ENCODE results near the gene RNF186.

DNA sequence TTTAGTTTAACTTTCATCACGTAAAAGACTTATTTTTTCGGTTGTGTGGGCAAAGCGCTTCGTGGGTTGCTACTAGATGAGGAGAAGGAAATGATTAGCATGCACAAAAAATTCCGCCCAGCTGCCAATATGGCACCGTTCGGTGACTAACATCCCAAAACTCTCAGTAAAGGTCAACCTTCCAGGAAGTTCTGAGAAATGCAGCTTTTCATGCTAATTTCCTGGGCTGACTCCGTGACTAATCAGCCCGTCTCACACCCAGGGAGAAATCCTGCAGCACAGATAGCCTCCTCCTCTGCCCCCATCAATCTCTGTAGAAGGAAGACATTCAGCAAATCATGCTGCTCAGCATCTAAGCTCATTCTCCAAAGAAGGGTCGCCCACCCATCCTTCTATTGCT lies 49.5 kb downstream of the RNF186 start:
- TF ChIP-seq, protein P1, sequence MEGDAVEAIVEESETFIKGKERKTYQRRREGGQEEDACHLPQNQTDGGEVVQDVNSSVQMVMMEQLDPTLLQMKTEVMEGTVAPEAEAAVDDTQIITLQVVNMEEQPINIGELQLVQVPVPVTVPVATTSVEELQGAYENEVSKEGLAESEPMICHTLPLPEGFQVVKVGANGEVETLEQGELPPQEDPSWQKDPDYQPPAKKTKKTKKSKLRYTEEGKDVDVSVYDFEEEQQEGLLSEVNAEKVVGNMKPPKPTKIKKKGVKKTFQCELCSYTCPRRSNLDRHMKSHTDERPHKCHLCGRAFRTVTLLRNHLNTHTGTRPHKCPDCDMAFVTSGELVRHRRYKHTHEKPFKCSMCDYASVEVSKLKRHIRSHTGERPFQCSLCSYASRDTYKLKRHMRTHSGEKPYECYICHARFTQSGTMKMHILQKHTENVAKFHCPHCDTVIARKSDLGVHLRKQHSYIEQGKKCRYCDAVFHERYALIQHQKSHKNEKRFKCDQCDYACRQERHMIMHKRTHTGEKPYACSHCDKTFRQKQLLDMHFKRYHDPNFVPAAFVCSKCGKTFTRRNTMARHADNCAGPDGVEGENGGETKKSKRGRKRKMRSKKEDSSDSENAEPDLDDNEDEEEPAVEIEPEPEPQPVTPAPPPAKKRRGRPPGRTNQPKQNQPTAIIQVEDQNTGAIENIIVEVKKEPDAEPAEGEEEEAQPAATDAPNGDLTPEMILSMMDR (optimal IDR thresholded peaks at IDR 0.05 in 1 of 3, IDR thresholded peaks at IDR 0.05 in 1 of 3, conservative IDR thresholded peaks at IDR 0.05 in 1 of 3; ENCODE audit: extremely low read depth in 1 of 3, insufficient read depth in 2 of 3, low read length in 3 of 3) = no peak
- no peak for TF ChIP-seq EZH2 (IDR thresholded peaks at IDR 0.05; ENCODE audit: low read length)
